ENCODE results near the gene RBP4.

DNA sequence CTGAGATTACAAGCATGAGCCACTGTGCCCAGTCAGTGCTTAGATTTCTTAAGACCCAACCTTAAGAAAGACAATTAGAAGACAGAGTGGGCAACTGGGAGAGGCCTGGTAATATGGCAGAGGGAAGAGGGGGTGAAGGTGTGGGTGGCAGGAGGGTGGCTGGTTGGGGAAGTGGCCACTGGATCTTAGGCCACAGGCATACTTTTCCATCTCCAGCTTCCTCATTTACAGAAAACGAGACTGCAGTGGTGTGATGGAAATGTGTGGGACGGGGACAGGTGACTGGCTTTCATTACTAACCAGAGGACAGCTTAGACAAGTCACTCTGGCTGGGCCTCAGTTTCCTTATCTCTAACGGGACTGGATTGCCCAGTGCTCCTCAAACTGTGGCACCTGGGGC is 35.6 kb downstream of the RBP4 start:
- TF ChIP-seq POLR2A (IDR thresholded peaks at IDR 0.05), result no peak
- TF ChIP-seq, protein P1, sequence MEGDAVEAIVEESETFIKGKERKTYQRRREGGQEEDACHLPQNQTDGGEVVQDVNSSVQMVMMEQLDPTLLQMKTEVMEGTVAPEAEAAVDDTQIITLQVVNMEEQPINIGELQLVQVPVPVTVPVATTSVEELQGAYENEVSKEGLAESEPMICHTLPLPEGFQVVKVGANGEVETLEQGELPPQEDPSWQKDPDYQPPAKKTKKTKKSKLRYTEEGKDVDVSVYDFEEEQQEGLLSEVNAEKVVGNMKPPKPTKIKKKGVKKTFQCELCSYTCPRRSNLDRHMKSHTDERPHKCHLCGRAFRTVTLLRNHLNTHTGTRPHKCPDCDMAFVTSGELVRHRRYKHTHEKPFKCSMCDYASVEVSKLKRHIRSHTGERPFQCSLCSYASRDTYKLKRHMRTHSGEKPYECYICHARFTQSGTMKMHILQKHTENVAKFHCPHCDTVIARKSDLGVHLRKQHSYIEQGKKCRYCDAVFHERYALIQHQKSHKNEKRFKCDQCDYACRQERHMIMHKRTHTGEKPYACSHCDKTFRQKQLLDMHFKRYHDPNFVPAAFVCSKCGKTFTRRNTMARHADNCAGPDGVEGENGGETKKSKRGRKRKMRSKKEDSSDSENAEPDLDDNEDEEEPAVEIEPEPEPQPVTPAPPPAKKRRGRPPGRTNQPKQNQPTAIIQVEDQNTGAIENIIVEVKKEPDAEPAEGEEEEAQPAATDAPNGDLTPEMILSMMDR (IDR thresholded peaks at IDR 0.05), result no peak

All from esophagus squamous epithelium (tissue), 4 donors.